Measurements from ENCODE around the gene NRP1.

GRCh38 chr10:33137356-33138005 lies 197.0 kb downstream of the NRP1 start:
- TF ChIP-seq CTCF (IDR thresholded peaks at IDR 0.05): no peak
- TF ChIP-seq POLR2A (IDR thresholded peaks at IDR 0.05): no peak
